CD4-positive, alpha-beta T cell (primary cell): ENCODE measurements around the gene DYNC2I2. TPM values are rescaled to one million over a fixed set of nuclear protein-coding genes. Genes with fewer than 3 reads are reported as not detected.

Experiments
- ATAC-seq: fragments of 200-7000 bp; cut with Tn5 transposase; one replicate; pipeline ENCODE4 v1.10.0; 2022; ENCODE audit warnings: mild to moderate bottlenecking; ENCODE audit not compliant: poor library complexity
- CTCF ChIA-PET: fragments of 350-600 bp; sonication (Branson Sonifier 250); formaldehyde crosslinking; loops from one replicate; lab custom pipeline; 2021; ENCODE audit warnings: antibody characterized with exemption, inconsistent platforms; lab: Charles Lee
- POLR2A ChIA-PET: fragments of 350-600 bp; sonication (Branson Sonifier 250); formaldehyde crosslinking; loops from one replicate; lab custom pipeline; 2021; ENCODE audit warnings: antibody characterized with exemption, inconsistent platforms; lab: Charles Lee
- DNase-seq, 14 experiments: peaks; one replicate each; pipeline ENCODE4 v3.0.0-alpha.2; 2013 to 2020; ENCODE audit warnings: mixed read lengths in 2 of 14
- H3K27ac ChIP-seq, 2 donors: one replicate each; pipeline versions ENCODE4 v1.5.1 to v1.7.0; 2013; ENCODE audit warnings: low read length in 2 of 2, low read depth in 1 of 2, mild to moderate bottlenecking in 1 of 2
- H3K27me3 ChIP-seq, 2 experiments: 1 replicate in 1 of 2; 2 replicates in 1 of 2; pipeline versions ENCODE4 v1.6.1 to v1.7.0; 2013; ENCODE audit warnings: low read length in 2 of 2, control low read depth in 1 of 2, mild to moderate bottlenecking in 1 of 2, moderate library complexity in 1 of 2; ENCODE audit not compliant: insufficient read depth in 2 of 2, control insufficient read depth in 1 of 2
- H3K36me3 ChIP-seq: one replicate; pipeline ENCODE4 v1.6.1; 2013; ENCODE audit warnings: low read length, control low read depth; ENCODE audit not compliant: insufficient read depth
- H3K4me1 ChIP-seq: one replicate; pipeline ENCODE4 v1.6.1; 2013; ENCODE audit warnings: low read length, control low read depth; ENCODE audit not compliant: insufficient read depth
- H3K4me3 ChIP-seq: one replicate; pipeline ENCODE4 v1.5.1; 2013; ENCODE audit warnings: mild to moderate bottlenecking, low read length, moderate library complexity
- H3K9me3 ChIP-seq, 2 experiments: 1 replicate in 1 of 2; 2 replicates in 1 of 2; pipeline versions ENCODE4 v1.6.1 to v1.7.0; 2013; ENCODE audit warnings: low read length in 2 of 2, mild to moderate bottlenecking in 2 of 2, control low read depth in 1 of 2, moderate library complexity in 1 of 2; ENCODE audit not compliant: control insufficient read depth in 1 of 2, insufficient read depth in 1 of 2
- H3K27ac Mint-ChIP-seq: one replicate; pipeline ENCODE4 v1.8.0; 2020; ENCODE audit warnings: mixed read lengths
- H3K27me3 Mint-ChIP-seq: one replicate; pipeline ENCODE4 v1.8.0; 2021; ENCODE audit warnings: mixed read lengths
- H3K36me3 Mint-ChIP-seq: one replicate; pipeline ENCODE4 v1.8.0; 2021; ENCODE audit warnings: low read depth, mixed read lengths
- H3K4me1 Mint-ChIP-seq: one replicate; pipeline ENCODE4 v1.8.0; 2021; ENCODE audit warnings: low read depth, mixed read lengths
- H3K4me3 Mint-ChIP-seq: one replicate; pipeline ENCODE4 v1.8.0; 2020; ENCODE audit warnings: mild to moderate bottlenecking, mixed read lengths
- H3K9me3 Mint-ChIP-seq: one replicate; pipeline ENCODE4 v1.8.0; 2020; ENCODE audit warnings: mixed read lengths
- intact Hi-C, 2 experiments: fragments of 100-400 bp; cut with DNase I in 1 of 2; cut with micrococcal nuclease in 1 of 2; formaldehyde crosslinking; loops; one replicate each; pipeline versions ENCODE4 v1.15.1 to v1.9.0; 2023 to 2025; cut with DNase I, micrococcal nuclease
- total RNA-seq, 174 experiments: library from RNA in 2 of 174; stranded (reverse) in 2 of 174; gene quantifications; one replicate each; pipeline ENCODE4 v1.2.3 and lab custom pipeline; 2021 to 2026
- TF ChIP-seq, protein P1 (sequence below): fragments of 200-600 bp; IDR thresholded peaks from one replicate; pipeline ENCODE4 v1.8.0; 2022; ENCODE audit warnings: antibody characterized with exemption, mild to moderate bottlenecking

Gene DYNC2I2
- total RNA-seq, 2 experiments from 2014 or later, result 2.2 to 3.2 TPM

DNA sequence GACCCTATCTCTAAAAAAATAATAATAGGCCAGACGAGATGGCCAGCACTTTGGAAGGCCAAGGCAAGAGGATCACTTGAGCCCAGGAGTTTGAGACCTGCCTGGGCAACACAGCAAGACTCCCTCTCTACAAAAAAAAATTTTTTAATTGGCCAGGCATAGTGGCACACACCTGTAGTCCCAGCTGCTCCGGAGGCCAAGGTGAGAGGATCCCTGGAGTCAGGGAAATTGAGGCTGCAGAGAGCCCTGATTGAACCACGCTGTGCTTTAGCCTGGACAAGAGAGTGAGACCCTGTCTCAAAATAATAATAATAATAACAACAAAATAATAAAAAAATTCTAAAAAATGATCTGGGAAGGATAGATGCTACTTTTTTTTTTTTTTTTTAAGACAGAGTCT, 1.1 kb upstream of the DYNC2I2 start:
- intact Hi-C loops, result loop anchor here (2.0 to 5.0 kb wide), 4 partner anchors 45 to 160 kb away; partner anchors contain the start of genes ENDOG (in 1 of the 2), PKN3 (in 1 of the 2), ZDHHC12 (in 1 of the 2) and ZER1 (in 1 of the 2)
- Histone ChIP-seq H3K36me3 (no peaks in the 10 kb centered on the region), H3K4me1 (peaks cover 13% of the 10 kb centered on the region), H3K27ac (no peak overlapping the region), H3K4me3 (no peak overlapping the region), H3K27me3 (no peaks in the 10 kb centered on the region), H3K9me3 (no peaks in the 10 kb centered on the region)
- ATAC-seq (no peak), DNase-seq (no peak)
- H3K36me3 Mint-ChIP-seq, result peaks cover 3% of the 10 kb centered on the region
- H3K4me1 Mint-ChIP-seq, result peaks cover 8% of the 10 kb centered on the region
- TF ChIP-seq, protein P1, sequence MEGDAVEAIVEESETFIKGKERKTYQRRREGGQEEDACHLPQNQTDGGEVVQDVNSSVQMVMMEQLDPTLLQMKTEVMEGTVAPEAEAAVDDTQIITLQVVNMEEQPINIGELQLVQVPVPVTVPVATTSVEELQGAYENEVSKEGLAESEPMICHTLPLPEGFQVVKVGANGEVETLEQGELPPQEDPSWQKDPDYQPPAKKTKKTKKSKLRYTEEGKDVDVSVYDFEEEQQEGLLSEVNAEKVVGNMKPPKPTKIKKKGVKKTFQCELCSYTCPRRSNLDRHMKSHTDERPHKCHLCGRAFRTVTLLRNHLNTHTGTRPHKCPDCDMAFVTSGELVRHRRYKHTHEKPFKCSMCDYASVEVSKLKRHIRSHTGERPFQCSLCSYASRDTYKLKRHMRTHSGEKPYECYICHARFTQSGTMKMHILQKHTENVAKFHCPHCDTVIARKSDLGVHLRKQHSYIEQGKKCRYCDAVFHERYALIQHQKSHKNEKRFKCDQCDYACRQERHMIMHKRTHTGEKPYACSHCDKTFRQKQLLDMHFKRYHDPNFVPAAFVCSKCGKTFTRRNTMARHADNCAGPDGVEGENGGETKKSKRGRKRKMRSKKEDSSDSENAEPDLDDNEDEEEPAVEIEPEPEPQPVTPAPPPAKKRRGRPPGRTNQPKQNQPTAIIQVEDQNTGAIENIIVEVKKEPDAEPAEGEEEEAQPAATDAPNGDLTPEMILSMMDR, result no peak
- H3K27me3 Mint-ChIP-seq, result no peaks in the 10 kb centered on the region
- H3K27ac Mint-ChIP-seq, result peak overlapping the region; percentile 95
- CTCF ChIA-PET, result no interaction called here
- H3K9me3 Mint-ChIP-seq, result no peaks in the 10 kb centered on the region
- no peak overlapping the region for H3K4me3 Mint-ChIP-seq
- POLR2A ChIA-PET, result interaction anchor here (0.6 to 1.8 kb wide), 4 partner anchors 27 to 324 kb away, joined by 3 to 15 read pairs (median 10); partner anchors contain the start of genes SET and ZDHHC12

DNA sequence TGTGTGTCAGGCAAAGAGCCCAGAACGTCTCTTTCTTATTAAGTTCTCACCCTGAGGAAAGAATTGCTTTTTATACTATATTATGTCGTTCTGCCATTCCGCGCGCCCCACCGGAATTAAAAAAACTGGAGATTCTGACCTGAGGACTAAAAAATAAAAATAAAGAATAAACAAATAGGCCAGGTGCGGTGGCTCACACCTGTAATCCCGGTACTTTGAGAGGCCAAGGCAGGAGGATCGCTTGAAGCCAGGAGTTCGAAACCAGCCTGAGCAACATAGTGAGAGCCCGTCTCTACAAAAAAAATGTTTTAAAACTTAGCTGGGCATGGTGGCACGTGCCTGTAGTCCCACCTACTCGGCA, 677 bp upstream of the DYNC2I2 start:
- TF ChIP-seq, protein P1, result no peak
- Mint-ChIP-seq H3K4me3 (peak overlapping the region; percentile 96), H3K9me3 (no peaks in the 10 kb centered on the region), H3K36me3 (peaks cover 3% of the 10 kb centered on the region), H3K4me1 (peaks cover 8% of the 10 kb centered on the region), H3K27ac (peak overlapping the region; percentile 95), H3K27me3 (no peaks in the 10 kb centered on the region)
- CTCF ChIA-PET, result interaction anchor here (1.1 kb wide), 1 partner anchor 9 kb away, joined by 3 read pairs; no protein-coding TSS in a partner anchor
- no peaks in the 10 kb centered on the region for H3K36me3 ChIP-seq
- ATAC-seq (no peak), DNase-seq (no peak)
- H3K4me1 ChIP-seq, result peaks cover 13% of the 10 kb centered on the region
- H3K4me3 ChIP-seq, result peak overlapping the region; percentile 64
- intact Hi-C loops, result loop anchor here (2.0 to 5.0 kb wide), 4 partner anchors 45 to 160 kb away; partner anchors contain the start of genes ENDOG (in 1 of the 2), PKN3 (in 1 of the 2), ZDHHC12 (in 1 of the 2) and ZER1 (in 1 of the 2)
- POLR2A ChIA-PET, result interaction anchor here (0.6 to 1.8 kb wide), 6 partner anchors 27 to 325 kb away, joined by 3 to 15 read pairs (median 4); partner anchors contain the start of genes ENDOG, SET and ZDHHC12
- H3K9me3 ChIP-seq, result no peaks in the 10 kb centered on the region
- H3K27me3 ChIP-seq, result no peaks in the 10 kb centered on the region
- H3K27ac ChIP-seq, result peak overlapping the region; percentile 94 to 96

DNA sequence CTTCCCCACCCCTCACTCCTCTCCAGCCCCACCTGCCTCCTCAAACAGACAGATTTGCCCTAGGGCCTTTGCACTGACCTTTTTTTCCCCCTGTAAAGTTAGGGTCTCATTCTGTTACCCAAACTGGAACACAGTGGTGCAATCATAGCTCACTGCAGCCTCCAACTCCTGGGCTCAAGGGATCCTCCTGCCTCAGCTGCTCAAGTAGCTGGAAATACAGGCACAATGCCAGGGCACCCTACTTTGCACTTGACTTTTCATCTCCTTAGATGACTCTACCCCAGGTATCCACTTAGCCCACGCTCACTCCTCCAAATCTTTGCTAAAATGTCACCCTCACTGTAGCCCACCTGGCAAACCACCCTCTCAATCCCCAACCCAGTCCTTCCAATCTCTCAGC, 2.2 kb downstream of the DYNC2I2 start:
- Histone ChIP-seq H3K4me3 (no peak overlapping the region), H3K36me3 (no peaks in the 10 kb centered on the region), H3K27ac (no peak overlapping the region), H3K9me3 (no peaks in the 10 kb centered on the region), H3K27me3 (no peaks in the 10 kb centered on the region), H3K4me1 (peaks cover 13% of the 10 kb centered on the region)
- H3K9me3 Mint-ChIP-seq, result no peaks in the 10 kb centered on the region
- intact Hi-C loops, result no loop called here
- no peaks in the 10 kb centered on the region for H3K27me3 Mint-ChIP-seq
- DNase-seq (no peak), ATAC-seq (no peak)
- H3K4me3 Mint-ChIP-seq, result peak overlapping the region; percentile 78
- TF ChIP-seq, protein P1, result no peak
- peaks cover 8% of the 10 kb centered on the region for H3K4me1 Mint-ChIP-seq
- peak overlapping the region; percentile 27 for H3K27ac Mint-ChIP-seq
- ChIA-PET CTCF (interaction anchor here (1.4 kb wide), 1 partner anchor 48 kb away, joined by 3 read pairs; the partner anchor contains the start of gene PKN3), POLR2A (interaction anchor here (2.6 kb wide), 1 partner anchor 35 kb away, joined by 12 read pairs; the partner anchor contains the start of gene SET)
- peaks cover 3% of the 10 kb centered on the region for H3K36me3 Mint-ChIP-seq
